GM21526 (cell line): ENCODE data around the gene TRIM44.
A peak's percentile ranks its signal among the peaks of the same experiment; 100 is the strongest.

ENCODE experiments used
- ATAC-seq: cut with Tn5 transposase; IDR thresholded peaks from one replicate; pipeline ENCODE4 v1.9.1; 2021; ENCODE audit warnings: moderate library complexity; ENCODE audit not compliant: unreplicated experiment, low FRiP score

The TRIM44 gene

DNA sequence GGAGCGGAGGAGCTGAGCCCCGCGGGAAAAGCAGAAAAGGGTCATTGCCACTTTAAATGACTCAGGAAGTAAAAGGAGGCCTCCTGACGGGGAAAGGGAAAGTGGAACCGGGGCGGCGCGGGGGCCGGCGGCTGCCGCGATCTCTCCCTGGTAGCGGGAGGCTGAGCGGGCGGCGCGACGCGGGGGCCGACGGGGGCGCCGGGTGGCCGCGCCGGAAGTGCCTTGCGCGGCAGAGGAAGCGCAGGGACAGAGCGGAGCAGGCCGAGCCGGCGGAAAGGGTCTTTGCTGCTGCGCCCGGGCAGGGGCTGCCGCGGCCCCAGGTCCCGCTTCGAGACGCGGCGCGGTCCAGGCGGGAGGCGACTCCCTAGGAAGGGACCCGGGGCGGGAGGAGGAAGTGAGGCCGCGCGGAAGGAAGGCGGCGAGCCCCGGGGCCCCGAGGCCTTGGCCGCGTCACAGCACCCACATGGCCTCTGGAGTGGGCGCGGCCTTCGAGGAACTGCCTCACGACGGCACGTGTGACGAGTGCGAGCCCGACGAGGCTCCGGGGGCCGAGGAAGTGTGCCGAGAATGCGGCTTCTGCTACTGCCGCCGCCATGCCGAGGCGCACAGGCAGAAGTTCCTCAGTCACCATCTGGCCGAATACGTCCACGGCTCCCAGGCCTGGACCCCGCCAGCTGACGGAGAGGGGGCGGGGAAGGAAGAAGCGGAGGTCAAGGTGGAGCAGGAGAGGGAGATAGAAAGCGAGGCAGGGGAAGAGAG is at the start of gene TRIM44:
Gene TRIM44 (plus strand): TSS at position 127 of the 759 bp plus-strand sequence. CDS start 337 bp downstream, at position 464.
- ATAC-seq, result peak; percentile 94

- ATAC-seq, result no peak
Observed at GRCh38 chr11:35614939-35615569, 47.5 kb upstream of the TRIM44 start.

- ATAC-seq, result no peak
Observed at GRCh38 chr11:35615921-35616900, 46.4 kb upstream of the TRIM44 start.

GRCh38 chr11:35617316-35617686 is 45.3 kb upstream of the TRIM44 start:
- ATAC-seq, result no peak

GRCh38 chr11:35617687-35618496 is 44.7 kb upstream of the TRIM44 start, which contains the start of gene FJX1:
Gene FJX1, plus strand, starts transcription at chr11:35618460. Its CDS starts 177 bp downstream, at chr11:35618637.
- peak; percentile 32 for ATAC-seq

DNA sequence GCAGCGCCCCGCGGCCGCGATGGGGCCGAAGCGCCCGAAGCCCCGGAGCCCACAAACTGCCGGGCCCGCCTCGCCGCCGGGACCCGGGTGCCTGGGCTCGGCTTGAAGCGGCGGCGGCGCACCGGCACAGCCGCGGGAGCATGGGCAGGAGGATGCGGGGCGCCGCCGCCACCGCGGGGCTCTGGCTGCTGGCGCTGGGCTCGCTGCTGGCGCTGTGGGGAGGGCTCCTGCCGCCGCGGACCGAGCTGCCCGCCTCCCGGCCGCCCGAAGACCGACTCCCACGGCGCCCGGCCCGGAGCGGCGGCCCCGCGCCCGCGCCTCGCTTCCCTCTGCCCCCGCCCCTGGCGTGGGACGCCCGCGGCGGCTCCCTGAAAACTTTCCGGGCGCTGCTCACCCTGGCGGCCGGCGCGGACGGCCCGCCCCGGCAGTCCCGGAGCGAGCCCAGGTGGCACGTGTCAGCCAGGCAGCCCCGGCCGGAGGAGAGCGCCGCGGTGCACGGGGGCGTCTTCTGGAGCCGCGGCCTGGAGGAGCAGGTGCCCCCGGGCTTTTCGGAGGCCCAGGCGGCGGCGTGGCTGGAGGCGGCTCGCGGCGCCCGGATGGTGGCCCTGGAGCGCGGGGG is 44.0 kb upstream of the TRIM44 start:
- ATAC-seq, result peak; percentile 50

- ATAC-seq, result peak; percentile 34
Observed at GRCh38 chr11:35619116-35619854, 43.3 kb upstream of the TRIM44 start.

GRCh38 chr11:35619855-35620640 is 42.5 kb upstream of the TRIM44 start:
- ATAC-seq, result no peak

GRCh38 chr11:35620795-35621194 is 41.8 kb upstream of the TRIM44 start:
- ATAC-seq, result no peak

GRCh38 chr11:35621620-35622019 is 41.0 kb upstream of the TRIM44 start:
- no peak for ATAC-seq

- no peak for ATAC-seq
Observed at GRCh38 chr11:35622070-35622469, 40.5 kb upstream of the TRIM44 start.

GRCh38 chr11:35623621-35624168 is 38.9 kb upstream of the TRIM44 start:
- no peak for ATAC-seq

DNA sequence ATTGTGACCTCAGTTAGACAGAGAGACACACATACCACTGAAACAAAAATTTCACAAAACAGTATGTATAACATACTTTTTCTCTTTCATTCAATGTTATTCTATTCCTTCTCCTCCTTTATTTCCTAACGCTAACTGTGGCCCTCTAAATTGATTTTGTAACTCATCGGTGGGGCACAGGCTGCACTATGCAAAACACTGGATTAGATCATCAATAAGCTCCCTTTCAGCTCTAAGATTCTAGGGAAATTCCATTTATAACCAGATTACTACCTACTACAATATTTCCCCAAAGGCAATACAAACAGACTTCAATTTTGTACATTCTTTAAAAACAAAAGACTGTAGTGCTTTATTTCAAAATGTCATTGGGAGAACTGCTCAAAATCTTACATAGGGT is 38.3 kb upstream of the TRIM44 start:
- no peak for ATAC-seq

DNA sequence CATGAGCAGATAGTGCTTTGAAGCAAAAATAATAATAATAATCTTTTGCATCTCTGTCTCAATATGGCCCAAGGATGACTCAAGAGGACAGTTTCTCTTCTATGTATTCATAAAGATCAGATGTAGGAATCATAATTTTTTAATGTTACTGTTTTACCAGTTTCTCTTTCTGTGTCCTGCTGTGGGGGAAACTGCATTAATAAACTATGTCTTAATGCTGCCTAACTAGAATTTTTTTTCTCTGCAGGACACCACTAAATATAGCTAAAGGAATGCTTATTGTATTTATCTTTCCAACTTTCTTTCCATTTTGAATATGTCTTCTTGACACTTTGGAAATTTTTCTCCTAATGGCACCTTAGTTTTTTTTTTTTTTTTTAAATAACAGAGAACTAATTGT is 37.8 kb upstream of the TRIM44 start:
- no peak for ATAC-seq

- ATAC-seq, result no peak
Observed at GRCh38 chr11:35626501-35626900, 36.1 kb upstream of the TRIM44 start.

GRCh38 chr11:35629511-35629910 is 33.1 kb upstream of the TRIM44 start:
- no peak for ATAC-seq

GRCh38 chr11:35629914-35630313 is 32.7 kb upstream of the TRIM44 start:
- no peak for ATAC-seq

DNA sequence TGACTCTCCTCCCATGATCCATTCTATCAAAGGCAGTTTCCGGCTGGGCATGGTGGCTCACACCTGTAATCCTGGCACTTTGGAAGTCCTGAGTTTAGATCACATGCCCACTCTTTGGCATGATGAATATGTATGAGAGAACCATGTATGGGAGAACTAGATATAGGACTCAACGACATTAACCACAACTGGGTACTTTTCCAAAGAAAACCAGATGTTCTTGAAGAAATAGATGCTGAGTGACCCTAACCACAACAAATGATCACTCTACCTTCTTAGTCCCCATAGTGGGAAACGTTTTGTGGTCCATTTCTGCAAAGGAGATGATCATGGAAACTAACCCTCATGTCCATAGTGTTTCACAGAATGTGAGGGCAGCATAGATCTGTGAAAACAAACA is 30.7 kb upstream of the TRIM44 start:
- ATAC-seq, result no peak
